H54 (cell line): ENCODE results near the gene ATP2A1.
A peak's percentile ranks its signal among the peaks of the same experiment; 100 is the strongest.
"Not testable (repeated sequence)": the region's sequence is repeated elsewhere in the genome, so short reads cannot be mapped to it uniquely, and the experiment has no call there.

Experiments used
- DNase-seq: peaks from one replicate; pipeline ENCODE4 v3.0.0; 2011; ENCODE audit warnings: low spot score, mixed read lengths; ENCODE audit not compliant: insufficient read length
- FAIRE-seq: peaks from 3 replicates; lab custom pipeline; 2011; peaks lifted over from hg19 to GRCh38; lab: Jason Lieb, UNC
- POLR2A ChIP-seq: IDR thresholded peaks from 2 replicates; pipeline ENCODE4 v1.6.1; 2011; ENCODE audit warnings: low read depth, mild to moderate bottlenecking, low read length

The ATP2A1 gene

DNA sequence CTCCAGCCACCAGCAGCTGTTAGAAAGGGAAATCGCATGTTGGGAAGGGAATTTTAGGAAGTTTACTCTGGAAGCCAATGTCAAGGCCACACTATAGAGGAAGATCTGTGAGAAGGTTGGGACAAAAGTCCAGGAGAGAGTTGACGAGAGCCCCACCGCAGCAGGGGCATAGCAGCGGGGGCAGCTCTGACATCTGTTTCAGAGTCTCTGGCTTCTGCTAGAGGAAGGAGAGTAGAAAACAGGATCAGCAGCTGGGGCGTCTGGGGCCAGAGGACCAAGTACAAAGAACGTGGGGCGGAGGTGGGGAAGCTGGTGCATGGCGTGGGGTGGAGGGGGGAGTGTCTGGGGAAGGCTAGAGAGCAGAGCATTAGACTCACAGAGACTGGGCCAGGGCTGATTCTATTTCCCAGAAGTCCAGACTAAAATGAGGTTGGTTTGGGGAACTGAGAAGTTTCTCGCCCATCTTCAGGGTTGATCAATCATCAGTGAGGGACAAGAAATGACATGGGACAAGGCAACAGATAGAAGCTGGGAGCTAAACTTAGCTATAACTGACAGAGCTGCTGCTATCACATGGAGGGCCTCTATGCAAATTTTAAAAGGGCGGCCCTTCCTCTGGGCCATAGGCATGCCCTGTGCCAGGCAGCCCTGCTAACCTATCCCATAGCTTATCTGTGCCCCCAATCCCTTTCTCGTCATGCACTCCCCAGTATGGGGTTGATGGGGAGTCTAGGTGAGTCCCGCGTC, 45.5 kb downstream of the ATP2A1 start:
- no peak for TF ChIP-seq POLR2A
- DNase-seq, result no peak
- no peak for FAIRE-seq

DNA sequence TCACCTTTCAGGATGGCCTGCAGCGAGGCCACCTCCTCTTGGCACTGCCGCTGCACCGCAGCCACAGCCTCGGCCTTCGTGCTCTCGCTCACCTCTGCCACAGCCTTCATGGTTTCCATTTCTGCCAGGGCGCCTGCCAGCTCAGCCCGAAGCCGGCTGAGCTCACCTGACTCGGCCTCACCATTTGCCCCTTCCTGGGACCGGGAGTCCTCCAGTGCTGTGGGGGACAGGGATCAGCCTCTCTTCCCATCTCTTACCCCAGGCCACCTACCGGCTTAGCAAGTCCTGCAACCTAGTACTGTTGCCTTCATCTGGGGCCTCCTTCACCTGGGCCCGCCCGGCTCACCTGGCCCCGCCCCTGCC, 46.1 kb downstream of the ATP2A1 start:
- no peak for TF ChIP-seq POLR2A
- DNase-seq, result no peak
- FAIRE-seq, result no peak

GRCh38 chr16:28924762-28925385, 46.6 kb downstream of the ATP2A1 start, which contains the start of gene RABEP2:
Gene RABEP2, minus strand, starts transcription at chr16:28925238. Its CDS starts 75 bp downstream, at chr16:28925163.
- no peak; the same call in 1 of the 2 replicates for TF ChIP-seq POLR2A
- DNase-seq, result peak; percentile 97
- no peak for FAIRE-seq

- TF ChIP-seq POLR2A, result peak; percentile 27; the same call in 1 of the 2 replicates
- DNase-seq (peak; percentile 70), FAIRE-seq (no peak)
Measured at GRCh38 chr16:28925386-28926228, 47.3 kb downstream of the ATP2A1 start.

DNA sequence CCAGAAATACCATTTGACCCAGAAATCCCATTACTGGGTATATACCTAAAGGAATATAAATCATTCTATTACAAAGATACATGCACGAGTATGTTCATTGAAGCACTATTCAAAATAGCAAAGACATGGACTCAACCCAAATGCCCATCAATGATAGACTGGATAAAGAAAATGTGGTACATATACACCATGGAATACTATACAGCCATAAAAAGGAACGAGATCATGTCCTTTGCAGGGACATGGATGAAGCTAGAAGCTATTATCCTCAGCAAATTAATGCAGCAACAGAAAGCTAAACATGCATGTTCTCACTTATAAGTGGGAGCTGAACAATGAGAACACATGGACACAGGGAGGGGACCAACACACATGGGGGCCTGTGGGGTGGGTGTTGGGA, 48.0 kb downstream of the ATP2A1 start:
- not testable (repeated sequence) for FAIRE-seq, DNase-seq

- DNase-seq (no peak), FAIRE-seq (no peak)
- no peak for TF ChIP-seq POLR2A
Measured at GRCh38 chr16:28927815-28928214, 49.5 kb downstream of the ATP2A1 start.

- DNase-seq (no peak), FAIRE-seq (no peak)
- TF ChIP-seq POLR2A, result no peak
Measured at GRCh38 chr16:28930203-28930602, 51.9 kb downstream of the ATP2A1 start.

DNA sequence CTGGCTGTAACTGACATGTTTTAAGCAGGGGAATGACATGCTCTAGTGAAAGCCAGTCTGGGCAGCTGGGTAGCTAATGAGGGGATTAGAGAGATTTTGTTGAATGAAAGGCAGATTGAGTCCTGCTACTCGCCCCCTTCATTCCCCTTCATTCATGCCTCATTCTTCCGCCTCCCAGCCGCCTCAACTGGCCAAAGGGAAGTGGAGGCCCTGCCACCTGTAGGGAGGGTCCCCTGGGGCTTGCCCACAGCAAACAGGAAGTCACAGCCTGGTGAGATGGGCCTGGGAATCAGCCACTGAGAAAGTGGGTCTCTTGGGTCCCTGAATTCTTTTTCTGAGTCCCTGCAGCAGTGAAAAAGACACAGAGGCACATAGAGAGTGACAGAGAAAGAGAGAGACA, 52.4 kb downstream of the ATP2A1 start:
- no peak for TF ChIP-seq POLR2A
- no peak for FAIRE-seq
- no peak for DNase-seq

- TF ChIP-seq POLR2A, result no peak
- DNase-seq (no peak), FAIRE-seq (no peak)
Measured at GRCh38 chr16:28931801-28932225, 53.5 kb downstream of the ATP2A1 start, which contains the start of gene CD19. Gene CD19, plus strand, starts transcription at chr16:28931971. Its CDS starts 30 bp downstream, at chr16:28932001.

DNA sequence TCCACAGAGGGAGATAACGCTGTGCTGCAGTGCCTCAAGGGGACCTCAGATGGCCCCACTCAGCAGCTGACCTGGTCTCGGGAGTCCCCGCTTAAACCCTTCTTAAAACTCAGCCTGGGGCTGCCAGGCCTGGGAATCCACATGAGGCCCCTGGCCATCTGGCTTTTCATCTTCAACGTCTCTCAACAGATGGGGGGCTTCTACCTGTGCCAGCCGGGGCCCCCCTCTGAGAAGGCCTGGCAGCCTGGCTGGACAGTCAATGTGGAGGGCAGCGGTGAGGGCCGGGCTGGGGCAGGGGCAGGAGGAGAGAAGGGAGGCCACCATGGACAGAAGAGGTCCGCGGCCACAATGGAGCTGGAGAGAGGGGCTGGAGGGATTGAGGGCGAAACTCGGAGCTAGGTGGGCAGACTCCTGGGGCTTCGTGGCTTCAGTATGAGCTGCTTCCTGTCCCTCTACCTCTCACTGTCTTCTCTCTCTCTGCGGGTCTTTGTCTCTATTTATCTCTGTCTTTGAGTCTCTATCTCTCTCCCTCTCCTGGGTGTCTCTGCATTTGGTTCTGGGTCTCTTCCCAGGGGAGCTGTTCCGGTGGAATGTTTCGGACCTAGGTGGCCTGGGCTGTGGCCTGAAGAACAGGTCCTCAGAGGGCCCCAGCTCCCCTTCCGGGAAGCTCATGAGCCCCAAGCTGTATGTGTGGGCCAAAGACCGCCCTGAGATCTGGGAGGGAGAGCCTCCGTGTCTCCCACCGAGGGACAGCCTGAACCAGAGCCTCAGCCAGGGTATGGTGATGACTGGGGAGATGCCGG, 54.3 kb downstream of the ATP2A1 start:
- FAIRE-seq (no peak), DNase-seq (no peak)
- TF ChIP-seq POLR2A, result no peak

GRCh38 chr16:28933171-28933570, 54.9 kb downstream of the ATP2A1 start:
- no peak for DNase-seq
- FAIRE-seq, result no peak
- TF ChIP-seq POLR2A, result no peak

DNA sequence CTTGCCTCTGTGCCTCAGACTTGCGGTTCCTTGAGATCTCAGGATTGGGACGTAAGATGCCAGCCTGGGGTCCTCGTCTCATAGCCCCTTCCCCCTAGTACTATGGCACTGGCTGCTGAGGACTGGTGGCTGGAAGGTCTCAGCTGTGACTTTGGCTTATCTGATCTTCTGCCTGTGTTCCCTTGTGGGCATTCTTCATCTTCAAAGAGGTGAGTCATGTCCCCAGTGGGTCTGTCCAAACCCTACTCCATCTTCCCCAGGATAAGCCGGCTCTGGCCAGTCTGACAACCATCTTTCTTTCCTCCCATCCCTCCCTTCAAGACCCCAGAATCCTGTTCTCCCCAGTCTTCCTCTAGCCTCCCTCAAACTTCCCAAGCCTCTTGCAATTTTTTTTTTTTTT, 57.1 kb downstream of the ATP2A1 start:
- DNase-seq (no peak), FAIRE-seq (no peak)
- no peak for TF ChIP-seq POLR2A
